Astrocyte of the cerebellum (primary cell): ENCODE data around the gene MAML3.
A peak's percentile ranks its signal among the peaks of the same experiment; 100 is the strongest.

Experiments used
- DNase-seq: peaks from one replicate; pipeline ENCODE4 v3.0.0-alpha.2; 2011; ENCODE audit warnings: low read depth
- H3K4me3 ChIP-seq: 2 replicates; pipeline ENCODE4 v1.5.1; 2011; ENCODE audit warnings: mild to moderate bottlenecking, low read depth, low read length, moderate library complexity
- CTCF ChIP-seq: IDR thresholded peaks from 2 replicates; pipeline ENCODE4 v1.5.1; 2012; ENCODE audit warnings: low read length, low read depth, moderate library complexity, mild to moderate bottlenecking; ENCODE audit errors: missing control alignments
- in situ Hi-C: cut with HindIII; loops from 2 replicates; pipeline ENCODE4 v1.10.0; 2017; ENCODE audit warnings: low sequenced_read_pairs

MAML3 gene

GRCh38 chr4:139768366-139768765, 385.6 kb downstream of the MAML3 start:
- TF ChIP-seq CTCF, result no peak
- H3K4me3 ChIP-seq, result no peak overlapping the region
- no peak for DNase-seq
- in situ Hi-C loops, result no loop called here

GRCh38 chr4:139767585-139767984, 386.4 kb downstream of the MAML3 start:
- DNase-seq, result no peak
- in situ Hi-C loops, result no loop called here
- TF ChIP-seq CTCF, result no peak
- H3K4me3 ChIP-seq, result no peak overlapping the region

GRCh38 chr4:139767168-139767567, 386.8 kb downstream of the MAML3 start:
- TF ChIP-seq CTCF, result no peak
- no peak overlapping the region for H3K4me3 ChIP-seq
- peak; percentile 65 for DNase-seq
- in situ Hi-C loops, result no loop called here

- no peak for TF ChIP-seq CTCF
- no peak overlapping the region for H3K4me3 ChIP-seq
- in situ Hi-C loops, result no loop called here
- DNase-seq, result no peak
Measured at GRCh38 chr4:139764686-139765310, 389.2 kb downstream of the MAML3 start.

- DNase-seq, result no peak
- in situ Hi-C loops, result no loop called here
- no peak for TF ChIP-seq CTCF
- no peak overlapping the region for H3K4me3 ChIP-seq
Measured at GRCh38 chr4:139764182-139764581, 389.8 kb downstream of the MAML3 start.

GRCh38 chr4:139763672-139764071, 390.3 kb downstream of the MAML3 start:
- TF ChIP-seq CTCF, result no peak
- H3K4me3 ChIP-seq, result no peak overlapping the region
- in situ Hi-C loops, result no loop called here
- no peak for DNase-seq
